SW480 (cell line): ENCODE results near the gene SVIL.
"Not testable (repeated sequence)": the region's sequence is repeated elsewhere in the genome, so short reads cannot be mapped to it uniquely, and the experiment has no call there.

Source experiments
- DNase-seq: peaks from one replicate; pipeline ENCODE4 v3.0.0-alpha.2; 2016; ENCODE audit warnings: low spot score

The SVIL gene

DNA sequence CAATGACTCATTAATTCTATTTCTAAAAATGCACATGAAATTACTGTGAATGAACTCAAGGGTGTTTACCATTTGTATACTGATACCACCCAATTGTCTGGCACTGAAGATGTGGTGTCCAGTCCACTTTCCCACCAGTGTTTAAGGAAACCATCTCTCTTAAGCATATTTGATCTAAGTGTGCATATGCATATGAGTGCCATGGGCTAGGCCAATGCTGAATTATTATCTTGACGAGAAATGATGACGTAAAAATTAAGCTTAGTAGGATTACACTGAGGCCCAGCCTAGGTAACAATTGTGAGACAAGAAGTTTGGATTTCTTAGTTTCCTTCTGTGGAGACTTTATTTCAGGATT is 59.7 kb downstream of the SVIL start:
- DNase-seq = no peak

DNA sequence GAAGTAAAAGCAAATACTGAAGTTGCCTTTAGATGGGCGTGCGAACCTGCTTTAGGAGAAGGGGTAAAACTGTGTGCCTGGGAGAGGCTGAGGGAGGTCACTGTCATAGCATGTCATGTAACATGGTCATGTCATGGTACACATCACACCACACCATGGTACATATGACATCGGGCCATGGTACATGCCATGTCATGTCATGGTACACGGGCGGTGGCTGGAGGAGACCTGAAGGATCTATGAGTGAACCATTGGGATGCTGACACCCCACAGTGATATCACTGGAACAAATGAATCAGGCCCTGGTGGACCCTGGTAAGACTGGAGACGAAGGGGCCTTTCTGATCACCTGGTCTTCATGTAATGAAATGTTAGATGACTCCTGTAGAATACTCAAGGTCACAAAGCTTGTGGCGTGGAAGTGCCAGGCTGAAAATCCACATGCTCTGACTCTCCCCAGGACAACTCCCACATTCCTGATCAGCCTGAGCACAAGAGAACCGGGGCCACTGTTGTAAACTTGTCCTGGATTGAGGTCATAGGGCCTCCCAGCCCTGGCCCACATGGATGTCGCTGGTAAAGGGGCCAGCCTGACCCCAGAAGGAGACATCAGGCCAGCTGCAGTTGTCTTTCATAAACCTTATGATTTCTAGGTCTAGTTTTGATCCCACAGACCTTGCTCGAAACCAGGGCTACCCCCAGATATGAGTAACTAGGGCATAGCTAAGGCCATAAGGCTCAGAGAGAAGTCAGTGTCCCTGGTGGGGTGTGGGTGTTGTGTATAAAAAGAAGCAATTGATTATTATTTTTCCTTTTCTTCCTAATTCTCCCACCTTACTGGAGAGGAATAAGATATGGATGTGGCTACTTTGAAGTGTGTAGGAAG is 60.3 kb downstream of the SVIL start:
- not testable (repeated sequence) for DNase-seq

GRCh38 chr10:29570248-29570647 is 64.5 kb downstream of the SVIL start:
- DNase-seq = not testable (repeated sequence)

DNA sequence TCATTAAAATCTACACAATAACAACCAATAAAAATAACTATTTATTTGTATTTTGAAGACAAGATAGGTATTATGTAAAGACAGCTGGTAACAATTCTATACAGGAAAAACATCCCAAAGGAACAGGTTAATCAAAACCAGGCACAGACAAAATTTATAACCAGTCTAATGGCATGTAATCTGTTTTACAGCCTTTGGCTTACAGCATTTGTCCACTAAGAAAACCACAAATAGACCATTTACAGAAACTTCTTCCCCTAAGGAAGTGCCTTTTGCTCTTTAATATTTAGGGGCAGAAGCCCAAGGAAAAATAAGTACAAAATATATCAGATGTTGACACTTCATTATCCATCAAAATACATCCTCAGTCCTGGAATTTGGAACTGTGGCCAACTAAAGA is 65.0 kb downstream of the SVIL start:
- DNase-seq = no peak

DNA sequence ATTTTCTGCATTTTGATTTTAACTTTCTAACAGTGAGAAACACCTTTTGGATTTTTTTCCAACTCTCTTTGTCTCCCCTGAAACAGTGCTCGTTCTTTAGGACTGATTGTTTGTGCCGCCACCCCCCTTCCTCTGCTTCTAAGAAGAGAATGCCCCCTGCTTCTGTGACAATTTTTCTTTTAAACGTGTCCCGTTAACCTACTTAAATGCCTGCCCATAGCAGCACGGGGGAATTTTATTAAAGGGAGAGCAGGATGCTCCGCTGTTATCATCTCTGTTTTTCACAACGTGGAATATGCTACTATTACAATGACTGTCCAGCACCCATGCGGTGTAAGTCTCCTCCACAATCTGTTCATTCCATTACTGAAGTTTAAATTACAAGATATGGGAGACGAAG is 67.8 kb downstream of the SVIL start:
- DNase-seq = no peak

- not testable (repeated sequence) for DNase-seq
Observed at GRCh38 chr10:29566209-29566608, 68.6 kb downstream of the SVIL start.

DNA sequence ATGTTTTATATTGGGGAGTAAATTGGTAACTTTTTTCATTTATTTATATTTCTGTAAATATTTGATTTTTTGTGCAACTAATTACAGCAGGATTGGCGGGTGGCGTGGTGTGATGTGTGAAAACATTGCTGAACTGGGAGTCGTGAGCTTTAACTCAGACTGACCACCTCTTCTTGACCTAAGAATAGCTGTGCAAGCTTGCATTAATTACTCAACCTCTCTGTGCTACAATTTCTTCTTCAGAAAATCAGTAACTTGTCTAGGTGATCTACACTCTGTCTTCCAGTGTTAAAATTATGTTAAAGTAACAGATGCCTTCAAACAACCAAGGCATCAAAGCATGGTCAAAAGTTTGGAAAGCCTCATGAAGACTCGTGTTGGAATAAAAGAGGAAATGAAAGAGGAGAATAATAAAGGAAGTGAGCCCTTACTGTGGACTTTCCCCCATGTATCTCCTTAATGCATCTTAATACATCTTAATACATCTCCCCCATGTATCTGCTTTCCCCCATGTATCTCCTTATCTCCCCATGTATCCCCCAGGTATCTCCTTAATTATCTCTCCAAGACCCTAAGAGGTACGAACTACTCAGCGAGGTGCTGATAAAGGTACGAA is 71.2 kb downstream of the SVIL start:
- no peak for DNase-seq

DNA sequence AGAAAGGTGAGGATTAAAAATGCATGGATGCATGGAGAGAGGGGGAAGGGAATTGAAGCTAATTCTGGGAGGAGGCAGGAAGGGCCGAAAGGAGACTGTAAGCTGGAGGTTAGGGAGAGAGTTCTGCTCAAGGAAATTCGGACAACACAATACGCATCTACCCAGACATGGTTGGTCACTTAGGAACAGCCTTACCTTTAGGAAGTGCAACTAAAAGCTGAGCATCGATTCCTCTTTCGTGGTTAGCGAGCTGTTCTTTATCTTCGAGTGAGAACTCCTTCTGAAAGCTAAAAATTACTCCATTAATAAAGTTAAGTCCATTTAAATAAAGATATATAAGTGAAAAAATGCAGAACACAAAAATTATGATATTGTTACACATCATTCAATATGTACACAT is 71.8 kb downstream of the SVIL start:
- not testable (repeated sequence) for DNase-seq

- DNase-seq = no peak
Observed at GRCh38 chr10:29559996-29560395, 74.8 kb downstream of the SVIL start.

DNA sequence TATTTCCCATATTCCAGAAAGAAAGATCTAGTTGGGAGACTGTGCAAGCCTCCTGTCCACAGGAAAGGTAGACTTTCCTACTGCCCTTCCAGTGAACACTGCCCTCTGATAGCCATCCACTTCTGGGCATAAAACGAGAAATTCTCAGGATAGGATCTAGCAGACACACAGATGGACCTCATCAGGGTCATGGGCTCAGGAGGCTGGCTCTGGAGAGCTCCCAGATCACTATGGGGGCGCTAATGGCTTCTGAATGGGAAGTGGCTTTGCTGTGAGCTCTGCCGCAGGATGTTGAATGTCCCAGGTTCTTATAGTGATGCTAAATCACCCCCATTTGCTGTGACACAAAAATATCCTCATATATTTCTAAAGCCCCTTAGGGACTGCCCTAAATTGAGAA is 77.1 kb downstream of the SVIL start:
- no peak for DNase-seq

- DNase-seq = no peak
Observed at GRCh38 chr10:29555746-29556481, 78.9 kb downstream of the SVIL start.

DNA sequence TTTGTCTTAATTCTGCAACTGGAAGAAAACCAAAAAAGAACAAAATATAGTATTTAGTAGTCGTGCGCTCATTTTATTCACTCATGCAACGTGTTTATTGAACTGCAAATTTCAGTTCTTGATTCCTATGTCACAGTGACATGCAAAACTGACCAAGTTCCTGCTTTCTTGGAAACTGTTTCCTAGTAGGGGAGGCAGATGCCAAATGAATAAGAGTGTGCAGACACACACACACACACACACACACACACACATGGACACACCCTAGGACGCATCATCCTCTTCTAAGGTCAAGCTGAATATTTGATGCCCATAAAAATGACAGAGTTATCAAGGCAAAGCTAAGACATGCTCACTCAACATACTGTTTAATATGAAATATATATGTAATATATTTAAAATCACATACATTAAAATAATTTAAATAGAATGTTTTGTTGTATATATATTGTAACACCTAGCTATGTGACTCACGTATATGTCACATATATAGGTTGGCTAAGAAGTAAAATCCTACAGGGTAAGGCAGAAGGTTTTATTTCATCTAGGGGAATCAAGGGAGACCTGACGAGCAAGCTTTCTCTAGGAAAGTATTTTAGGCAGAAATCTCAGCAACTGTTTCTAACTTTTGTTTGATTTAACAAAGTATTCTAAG is 79.6 kb downstream of the SVIL start:
- no peak for DNase-seq

DNA sequence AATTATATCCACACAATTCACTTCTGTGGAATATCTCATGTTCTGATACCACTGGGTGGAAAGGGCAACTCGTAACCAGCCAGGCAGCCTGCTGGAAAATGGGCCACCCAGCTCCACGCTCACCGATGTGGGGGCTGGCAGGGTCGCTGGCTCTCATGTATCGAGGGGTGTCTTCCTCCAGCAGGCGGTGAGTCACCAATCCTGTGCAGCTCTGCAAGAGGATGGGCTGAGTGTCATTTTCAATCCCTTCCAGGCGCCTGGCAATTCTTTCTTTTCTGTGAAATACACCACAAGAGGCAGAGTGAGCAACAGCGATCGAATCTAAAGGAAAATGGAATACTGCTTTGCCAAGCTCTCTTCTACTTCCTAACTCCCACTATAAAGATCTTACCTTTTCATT is 80.1 kb downstream of the SVIL start:
- DNase-seq = no peak

- no peak for DNase-seq
Observed at GRCh38 chr10:29553544-29554250, 81.1 kb downstream of the SVIL start.

- DNase-seq = not testable (repeated sequence)
Observed at GRCh38 chr10:29553116-29553515, 81.7 kb downstream of the SVIL start.

DNA sequence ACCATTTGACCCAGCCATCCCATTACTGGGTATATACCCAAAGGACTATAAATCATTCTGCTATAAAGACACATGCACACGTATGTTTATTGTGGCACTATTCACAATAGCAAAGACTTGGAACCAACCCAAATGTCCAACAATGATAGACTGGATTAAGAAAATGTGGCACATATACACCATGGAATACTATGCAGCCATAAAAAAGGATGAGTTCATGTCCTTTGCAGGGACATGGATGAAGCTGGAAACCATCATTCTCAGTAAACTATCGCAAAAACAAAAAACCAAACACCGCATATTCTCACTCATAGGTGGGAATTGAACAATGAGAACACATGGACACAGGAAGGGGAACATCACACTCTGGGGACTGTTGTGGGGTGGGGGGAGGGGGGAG is 85.3 kb downstream of the SVIL start:
- DNase-seq = not testable (repeated sequence)

GRCh38 chr10:29546773-29547313 is 87.9 kb downstream of the SVIL start:
- DNase-seq = no peak

DNA sequence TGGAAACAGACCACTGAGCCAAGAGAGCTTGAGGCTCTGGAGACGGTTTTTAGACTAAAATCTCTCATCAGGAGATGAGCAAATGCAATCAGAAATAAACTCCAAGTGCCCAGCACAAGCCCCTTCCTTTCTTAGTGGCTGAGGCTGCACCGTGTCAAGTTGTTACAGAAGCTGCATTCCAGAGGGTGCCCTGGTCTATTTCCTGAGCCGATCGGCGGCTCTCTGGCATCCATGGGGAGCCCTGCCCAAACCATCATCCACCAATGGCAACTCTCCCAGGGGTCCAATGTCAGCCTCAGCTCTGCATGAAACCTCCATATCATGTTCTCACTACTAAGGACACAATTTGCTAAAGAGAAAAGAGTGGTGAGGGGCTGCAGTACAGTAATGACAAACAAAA is 89.6 kb downstream of the SVIL start:
- DNase-seq = no peak

- no peak for DNase-seq
Observed at GRCh38 chr10:29543715-29544114, 91.1 kb downstream of the SVIL start.

- DNase-seq = no peak
Observed at GRCh38 chr10:29542723-29543122, 92.0 kb downstream of the SVIL start.

DNA sequence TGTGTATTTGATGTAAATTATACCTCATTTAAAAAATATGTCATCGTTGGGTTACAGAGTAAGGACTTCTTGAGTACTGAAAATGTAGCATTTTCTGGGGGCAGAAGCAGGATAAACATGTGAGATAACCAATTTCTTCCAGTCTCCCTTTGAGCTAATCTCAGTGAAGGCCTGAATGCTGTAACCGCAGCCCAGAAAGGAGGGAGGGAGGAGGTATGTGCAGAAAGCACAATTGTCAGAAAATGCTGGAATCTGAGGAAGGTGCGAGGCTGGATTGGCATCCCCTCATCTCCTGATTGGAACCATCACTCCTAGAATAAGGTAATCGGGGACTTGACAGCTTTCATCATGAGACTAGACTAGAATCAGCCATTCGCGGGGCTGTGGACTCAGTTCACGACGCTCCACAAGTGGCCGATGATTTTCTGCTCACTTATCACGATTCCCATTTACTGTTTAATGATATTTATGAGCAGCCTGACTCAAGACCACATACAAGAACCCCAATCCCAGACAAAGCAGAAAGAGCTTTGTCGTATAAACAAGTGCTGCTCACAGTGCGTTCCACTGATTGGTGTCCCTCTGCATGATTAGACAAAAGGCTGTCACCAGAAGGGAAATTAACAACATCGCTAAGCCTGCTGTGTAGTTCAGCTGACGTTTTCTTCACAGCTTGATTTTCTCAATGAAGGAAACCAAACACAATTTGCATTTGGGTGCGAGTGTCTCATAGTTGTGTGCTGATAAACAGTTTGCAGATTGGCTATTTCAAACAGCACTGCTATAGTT is 93.2 kb downstream of the SVIL start:
- no peak for DNase-seq
